ENCODE results near the gene PGAM2. TPM values are rescaled to one million over a fixed set of nuclear protein-coding genes. Genes with fewer than 3 reads are reported as not detected.
A peak's percentile ranks its signal among the peaks of the same experiment; 100 is the strongest.

The PGAM2 gene
- total RNA-seq, 4 donors from 2014 or later: 2.3 to 5.0 TPM; not detected in 2

- DNase-seq (ENCODE audit: low spot score in 2 of 2): no peak
- H3K36me3 ChIP-seq: peaks cover 59% of the 10 kb centered on the region
Measured at GRCh38 chr7:44061645-44062179, 3.7 kb downstream of the PGAM2 start.

DNA sequence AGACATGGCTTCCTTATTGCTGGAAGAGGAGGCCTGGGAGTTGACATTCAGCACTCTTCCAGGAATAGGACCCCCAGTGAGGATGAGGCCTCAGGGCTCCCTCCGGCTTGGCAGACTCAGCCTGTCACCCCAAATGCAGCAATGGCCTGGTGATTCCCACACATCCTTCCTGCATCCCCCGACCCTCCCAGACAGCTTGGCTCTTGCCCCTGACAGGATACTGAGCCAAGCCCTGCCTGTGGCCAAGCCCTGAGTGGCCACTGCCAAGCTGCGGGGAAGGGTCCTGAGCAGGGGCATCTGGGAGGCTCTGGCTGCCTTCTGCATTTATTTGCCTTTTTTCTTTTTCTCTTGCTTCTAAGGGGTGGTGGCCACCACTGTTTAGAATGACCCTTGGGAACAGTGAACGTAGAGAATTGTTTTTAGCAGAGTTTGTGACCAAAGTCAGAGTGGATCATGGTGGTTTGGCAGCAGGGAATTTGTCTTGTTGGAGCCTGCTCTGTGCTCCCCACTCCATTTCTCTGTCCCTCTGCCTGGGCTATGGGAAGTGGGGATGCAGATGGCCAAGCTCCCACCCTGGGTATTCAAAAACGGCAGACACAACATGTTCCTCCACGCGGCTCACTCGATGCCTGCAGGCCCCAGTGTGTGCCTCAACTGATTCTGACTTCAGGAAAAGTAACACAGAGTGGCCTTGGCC, 4.3 kb downstream of the PGAM2 start:
- H3K27ac ChIP-seq: no peak overlapping the region
- H3K4me3 ChIP-seq: no peak overlapping the region
- H3K27me3 ChIP-seq: no peaks in the 10 kb centered on the region
- no peaks in the 10 kb centered on the region for H3K9me3 ChIP-seq
- DNase-seq (ENCODE audit: low spot score in 2 of 2): peak; percentile 49 to 55
- peaks cover 63% of the 10 kb centered on the region for H3K36me3 ChIP-seq
- TF ChIP-seq EP300 (IDR thresholded peaks at IDR 0.05): no peak
- TF ChIP-seq POLR2A (IDR thresholded peaks at IDR 0.05): no peak
- TF ChIP-seq POLR2AphosphoS5 (IDR thresholded peaks at IDR 0.05): no peak
- TF ChIP-seq CTCF (IDR thresholded peaks at IDR 0.05): no peak
- H3K4me1 ChIP-seq: peaks cover 22% of the 10 kb centered on the region
- WGBS: 77% methylated on average over 8 of the region's 8 CpGs

More at GRCh38 chr7:44061645-44062179, 3.7 kb downstream of the PGAM2 start:
- Histone ChIP-seq H3K4me3 (no peak overlapping the region), H3K27me3 (no peaks in the 10 kb centered on the region), H3K9me3 (no peaks in the 10 kb centered on the region), H3K4me1 (peaks cover 23% of the 10 kb centered on the region), H3K27ac (no peak overlapping the region)
- 79% methylated on average over 6 of the region's 8 CpGs for WGBS
- TF ChIP-seq CTCF (IDR thresholded peaks at IDR 0.05) (no peak), POLR2A (IDR thresholded peaks at IDR 0.05) (no peak), EP300 (IDR thresholded peaks at IDR 0.05) (no peak), POLR2AphosphoS5 (IDR thresholded peaks at IDR 0.05) (no peak)

DNA sequence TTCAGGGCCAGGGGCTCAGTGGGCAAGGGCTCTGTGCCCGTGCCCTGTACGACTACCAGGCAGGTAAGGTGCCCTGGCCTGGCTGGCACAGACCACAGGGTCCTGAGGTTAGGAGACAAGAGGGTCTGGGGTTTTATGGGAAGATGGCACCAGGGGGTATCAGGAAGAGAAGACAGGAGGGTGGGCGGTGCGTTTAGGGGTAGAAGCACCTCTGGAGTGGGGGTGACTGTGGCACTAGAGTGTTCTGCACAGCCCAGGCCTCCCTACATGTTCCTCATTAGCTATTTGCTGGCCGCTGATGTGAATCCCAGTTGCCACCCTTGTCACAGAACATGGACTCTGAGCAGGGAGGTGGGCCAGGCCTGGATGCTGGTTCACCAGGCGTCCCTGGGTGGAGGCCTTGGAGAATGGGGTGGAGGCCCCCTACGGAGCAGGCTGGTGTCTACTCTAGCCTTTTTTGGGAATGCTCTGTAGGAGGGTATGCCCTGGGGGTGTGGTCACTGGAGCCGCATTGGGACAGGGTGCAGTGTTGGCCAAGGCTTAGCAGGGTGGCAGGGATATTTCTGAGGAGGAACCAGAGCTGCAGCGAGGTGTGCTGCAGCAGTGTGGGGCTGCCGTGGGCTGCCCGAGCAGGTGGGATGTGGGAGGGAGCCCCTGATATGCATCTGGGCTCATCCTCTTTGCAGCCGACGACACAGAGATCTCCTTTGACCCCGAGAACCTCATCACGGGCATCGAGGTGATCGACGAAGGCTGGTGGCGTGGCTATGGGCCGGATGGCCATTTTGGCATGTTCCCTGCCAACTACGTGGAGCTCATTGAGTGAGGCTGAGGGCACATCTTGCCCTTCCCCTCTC, 5.0 kb downstream of the PGAM2 start:
- peak; percentile 53 to 67 for DNase-seq (ENCODE audit: low spot score in 2 of 2)
- Histone ChIP-seq H3K27ac (no peak overlapping the region), H3K9me3 (no peaks in the 10 kb centered on the region), H3K36me3 (peaks cover 68% of the 10 kb centered on the region), H3K4me3 (no peak overlapping the region), H3K27me3 (no peaks in the 10 kb centered on the region), H3K4me1 (peaks cover 14% of the 10 kb centered on the region)
- no peak for TF ChIP-seq POLR2A (IDR thresholded peaks at IDR 0.05)
- TF ChIP-seq EP300 (IDR thresholded peaks at IDR 0.05): no peak
- no peak for TF ChIP-seq CTCF (IDR thresholded peaks at IDR 0.05)
- TF ChIP-seq POLR2AphosphoS5 (IDR thresholded peaks at IDR 0.05): no peak
- WGBS: 91% methylated on average over 15 of the region's 21 CpGs

GRCh38 chr7:44059219-44060090, 5.9 kb downstream of the PGAM2 start:
- H3K9me3 ChIP-seq: no peaks in the 10 kb centered on the region
- H3K27me3 ChIP-seq: no peaks in the 10 kb centered on the region
- WGBS: 93% methylated on average over 11 of the region's 14 CpGs
- TF ChIP-seq POLR2A (IDR thresholded peaks at IDR 0.05) (no peak), CTCF (IDR thresholded peaks at IDR 0.05) (no peak), EP300 (IDR thresholded peaks at IDR 0.05) (no peak), POLR2AphosphoS5 (IDR thresholded peaks at IDR 0.05) (no peak)
- H3K4me3 ChIP-seq: no peak overlapping the region
- peak; percentile 49 to 60 for DNase-seq (ENCODE audit: low spot score in 2 of 2)
- peaks cover 77% of the 10 kb centered on the region for H3K36me3 ChIP-seq
- no peak overlapping the region for H3K27ac ChIP-seq
- H3K4me1 ChIP-seq: peaks cover 6% of the 10 kb centered on the region

All from suprapubic skin (tissue), 4 donors.